ENCODE measurements around the gene THSD7B.

The THSD7B gene

DNA sequence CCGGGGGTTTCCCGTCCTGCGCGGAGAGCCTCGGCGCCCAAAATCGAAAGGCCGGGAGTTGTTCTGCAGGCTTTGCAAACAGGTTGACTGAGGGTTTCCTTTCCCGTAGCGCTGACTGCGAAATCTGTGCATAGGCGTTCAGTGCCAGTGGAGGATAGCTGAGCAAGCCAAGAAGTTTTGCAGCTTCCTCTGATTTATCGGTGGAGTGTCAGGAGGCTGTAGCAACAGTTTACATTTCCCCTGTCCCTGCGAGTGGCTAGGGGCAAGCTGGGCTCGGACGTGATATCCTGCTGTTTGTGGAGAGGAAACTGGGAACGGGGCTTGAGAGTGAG lies 694 bp downstream of the THSD7B start:
- Histone ChIP-seq H3K9ac (no peak overlapping the region), H3K27ac (no peak overlapping the region), H3K4me2 (no peak overlapping the region), H3K27me3 (no peaks in the 10 kb centered on the region), H4K20me1 (no peaks in the 10 kb centered on the region), H3K36me3 (no peaks in the 10 kb centered on the region), H3K9me3 (peaks cover 15% of the 10 kb centered on the region), H3K4me3 (no peak overlapping the region), H3K4me1 (no peaks in the 10 kb centered on the region)
- no peak for TF ChIP-seq Cebpa-rat (IDR thresholded peaks at IDR 0.05)

DNA sequence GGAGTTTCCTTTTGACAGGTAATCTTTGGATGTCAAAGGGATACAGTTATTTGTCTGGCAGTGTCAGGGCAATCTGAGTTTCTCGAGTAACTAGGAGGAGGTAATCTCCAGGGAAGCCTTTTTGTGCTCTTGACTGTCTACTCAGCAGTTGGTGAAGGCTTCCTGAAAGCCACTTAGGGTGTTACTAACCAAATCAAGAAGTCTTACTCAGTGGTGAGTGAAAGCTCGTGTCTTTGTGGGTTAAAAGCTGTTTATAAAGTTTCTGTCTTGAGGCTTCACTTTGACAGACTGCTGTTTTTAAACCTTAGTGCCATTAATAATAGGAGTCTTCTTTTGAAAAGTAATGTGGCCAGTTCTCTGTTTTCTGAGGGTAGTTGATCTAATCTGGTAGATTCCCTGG lies 1.7 kb downstream of the THSD7B start:
- no peak overlapping the region for H3K9ac ChIP-seq
- no peaks in the 10 kb centered on the region for H3K4me1 ChIP-seq
- H3K27me3 ChIP-seq: no peaks in the 10 kb centered on the region
- H3K27ac ChIP-seq: no peak overlapping the region
- H3K4me3 ChIP-seq: no peak overlapping the region
- peaks cover 15% of the 10 kb centered on the region for H3K9me3 ChIP-seq
- no peaks in the 10 kb centered on the region for H4K20me1 ChIP-seq
- no peak overlapping the region for H3K4me2 ChIP-seq
- TF ChIP-seq Cebpa-rat (IDR thresholded peaks at IDR 0.05): no peak
- H3K36me3 ChIP-seq: no peaks in the 10 kb centered on the region

DNA sequence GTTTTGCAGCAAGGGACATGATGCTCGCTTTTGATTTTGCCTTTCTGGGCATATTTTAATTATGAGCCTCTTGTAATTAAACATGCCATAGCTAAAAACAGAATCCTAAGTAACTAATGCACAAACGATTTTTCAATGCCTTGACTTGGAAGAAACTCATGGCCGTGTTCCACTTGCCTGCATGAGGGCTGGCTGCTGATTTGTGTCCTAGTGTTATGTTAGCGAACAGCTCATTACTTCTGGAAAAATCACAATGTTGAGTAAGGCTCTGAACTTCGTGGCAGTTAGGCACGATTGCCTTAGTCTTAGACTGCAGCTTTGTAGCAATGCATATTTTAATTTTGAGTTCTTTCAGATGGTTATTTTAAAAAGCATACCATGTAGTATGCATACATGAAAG lies 4.5 kb downstream of the THSD7B start:
- Histone ChIP-seq H3K36me3 (no peaks in the 10 kb centered on the region), H3K4me3 (no peak overlapping the region), H3K9me3 (peaks cover 13% of the 10 kb centered on the region), H3K4me1 (no peaks in the 10 kb centered on the region), H3K27me3 (no peaks in the 10 kb centered on the region), H4K20me1 (no peaks in the 10 kb centered on the region), H3K27ac (no peak overlapping the region), H3K4me2 (no peak overlapping the region), H3K9ac (no peak overlapping the region)
- no peak for TF ChIP-seq Cebpa-rat (IDR thresholded peaks at IDR 0.05)

DNA sequence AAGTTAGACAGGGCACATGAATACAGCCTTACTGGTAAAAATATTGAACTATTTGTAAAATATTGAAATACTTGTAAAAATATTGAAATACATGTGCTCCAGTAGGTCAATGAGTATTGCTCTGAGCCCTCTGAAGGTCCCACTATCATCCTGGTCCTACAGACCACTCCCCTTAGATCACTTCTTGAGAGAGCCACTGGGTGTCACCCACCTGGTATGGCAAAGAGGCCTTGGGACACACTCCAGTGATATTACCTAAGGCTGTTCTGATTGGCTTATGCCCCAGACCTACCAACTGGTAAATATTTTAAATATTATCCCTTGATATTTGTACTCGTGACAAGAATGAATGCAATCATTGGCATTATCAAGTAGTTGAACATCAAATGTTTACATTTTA lies 5.0 kb downstream of the THSD7B start:
- H3K36me3 ChIP-seq: no peaks in the 10 kb centered on the region
- no peak overlapping the region for H3K9ac ChIP-seq
- no peak overlapping the region for H3K4me3 ChIP-seq
- no peaks in the 10 kb centered on the region for H3K4me1 ChIP-seq
- no peaks in the 10 kb centered on the region for H4K20me1 ChIP-seq
- H3K9me3 ChIP-seq: peaks cover 8% of the 10 kb centered on the region
- H3K27me3 ChIP-seq: no peaks in the 10 kb centered on the region
- no peak overlapping the region for H3K27ac ChIP-seq
- no peak overlapping the region for H3K4me2 ChIP-seq
- TF ChIP-seq Cebpa-rat (IDR thresholded peaks at IDR 0.05): no peak

DNA sequence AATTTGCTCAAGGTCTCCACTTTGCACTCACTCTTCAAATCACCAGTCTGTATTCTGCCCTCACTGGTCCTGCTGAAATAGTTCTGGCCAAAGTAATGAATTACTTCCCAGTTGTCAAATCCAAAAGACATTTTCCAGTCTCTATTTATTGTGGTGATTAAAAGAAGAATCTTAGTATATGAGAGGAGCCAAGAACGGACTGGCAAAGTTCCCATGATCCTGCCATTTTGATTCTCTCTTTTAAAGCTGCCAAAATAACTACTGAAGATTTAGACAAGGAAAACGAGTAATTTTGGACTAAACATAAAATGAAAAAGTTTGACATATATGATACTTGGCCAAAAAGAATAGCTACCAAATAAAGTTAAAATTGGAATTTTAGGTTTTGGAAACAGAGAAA lies 12.0 kb downstream of the THSD7B start:
- TF ChIP-seq Cebpa-rat (IDR thresholded peaks at IDR 0.05): no peak
- Histone ChIP-seq H3K36me3 (no peaks in the 10 kb centered on the region), H3K4me2 (no peak overlapping the region), H3K9me3 (no peaks in the 10 kb centered on the region), H4K20me1 (no peaks in the 10 kb centered on the region), H3K27me3 (no peaks in the 10 kb centered on the region), H3K4me3 (no peak overlapping the region), H3K9ac (no peak overlapping the region), H3K4me1 (no peaks in the 10 kb centered on the region), H3K27ac (no peak overlapping the region)

DNA sequence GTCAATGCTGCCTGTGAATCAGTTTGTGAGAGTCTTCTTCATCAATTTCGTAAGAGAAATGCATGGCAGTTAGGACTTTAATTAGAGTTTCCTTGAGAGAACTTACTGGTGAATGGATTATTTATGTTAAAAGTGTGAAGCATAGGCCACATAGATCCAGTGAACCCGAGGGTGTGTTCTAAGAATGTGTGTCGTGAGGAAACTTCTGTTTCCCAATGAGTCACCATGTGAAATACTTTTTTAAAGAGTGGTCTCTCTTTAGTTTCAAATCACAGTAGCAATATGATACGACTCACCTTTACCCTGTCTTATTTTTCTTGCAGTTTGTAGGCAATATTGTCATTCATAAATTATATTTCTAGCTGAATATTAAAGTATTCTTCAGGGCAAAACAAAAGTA lies 18.5 kb downstream of the THSD7B start:
- no peak for TF ChIP-seq Cebpa-rat (IDR thresholded peaks at IDR 0.05)
- Histone ChIP-seq H4K20me1 (no peaks in the 10 kb centered on the region), H3K9ac (no peak overlapping the region)

DNA sequence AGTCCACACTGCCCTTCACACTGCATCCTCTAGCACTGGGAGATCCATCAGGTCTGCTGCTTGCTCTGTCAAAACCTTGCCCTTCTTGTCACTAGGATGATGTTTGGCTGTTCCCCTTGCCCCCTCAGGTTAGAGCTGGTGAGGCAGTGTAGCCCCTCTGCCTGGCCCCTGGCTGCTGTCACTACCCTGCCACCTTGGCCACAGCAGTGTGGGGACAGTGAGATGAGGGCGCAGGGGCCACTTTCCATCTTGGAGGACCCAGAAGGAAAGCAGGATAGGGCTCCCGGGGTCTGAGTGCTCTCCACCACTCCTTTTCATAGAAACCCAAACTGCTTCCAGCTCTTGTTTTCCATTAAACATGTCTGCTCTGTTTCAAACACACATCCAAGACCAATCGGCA lies 19.9 kb downstream of the THSD7B start:
- H3K4me3 ChIP-seq: no peak overlapping the region
- no peaks in the 10 kb centered on the region for H3K4me1 ChIP-seq
- no peak for TF ChIP-seq Cebpa-rat (IDR thresholded peaks at IDR 0.05)
- no peaks in the 10 kb centered on the region for H3K9me3 ChIP-seq
- no peak overlapping the region for H3K9ac ChIP-seq
- H3K36me3 ChIP-seq: no peaks in the 10 kb centered on the region
- H3K4me2 ChIP-seq: no peak overlapping the region
- H4K20me1 ChIP-seq: no peaks in the 10 kb centered on the region
- H3K27me3 ChIP-seq: no peaks in the 10 kb centered on the region
- no peak overlapping the region for H3K27ac ChIP-seq

More for the DNA sequence above, 18.5 kb downstream of the THSD7B start:
- Histone ChIP-seq H3K36me3 (no peaks in the 10 kb centered on the region), H3K27me3 (no peaks in the 10 kb centered on the region), H3K4me2 (no peak overlapping the region), H3K4me1 (no peaks in the 10 kb centered on the region), H3K9me3 (no peaks in the 10 kb centered on the region), H3K27ac (no peak overlapping the region), H3K4me3 (no peak overlapping the region)

DNA sequence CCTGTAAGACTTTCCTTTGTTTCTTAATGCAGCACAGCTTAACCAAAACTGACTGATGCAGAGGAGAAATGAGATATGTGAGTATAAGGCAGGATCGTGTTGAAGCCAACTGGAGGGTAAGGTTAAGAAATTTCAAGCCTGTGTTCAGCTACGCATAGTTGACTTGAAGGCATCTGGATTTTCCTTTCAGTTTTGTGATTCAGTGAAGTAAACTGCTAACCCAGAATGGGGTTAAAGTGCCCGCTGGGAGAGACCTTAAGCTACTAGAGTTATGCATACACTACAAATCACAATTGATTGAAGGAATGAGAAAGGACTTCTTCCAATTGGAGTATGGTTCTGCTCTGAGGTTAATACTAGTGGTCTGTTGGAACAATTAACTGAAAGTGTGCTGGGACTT lies 22.6 kb downstream of the THSD7B start:
- Histone ChIP-seq H3K27ac (no peak overlapping the region), H3K4me2 (no peak overlapping the region), H3K4me3 (no peak overlapping the region), H3K9me3 (no peaks in the 10 kb centered on the region), H4K20me1 (no peaks in the 10 kb centered on the region), H3K36me3 (no peaks in the 10 kb centered on the region), H3K27me3 (no peaks in the 10 kb centered on the region), H3K9ac (no peak overlapping the region), H3K4me1 (no peaks in the 10 kb centered on the region)
- TF ChIP-seq Cebpa-rat (IDR thresholded peaks at IDR 0.05): no peak

DNA sequence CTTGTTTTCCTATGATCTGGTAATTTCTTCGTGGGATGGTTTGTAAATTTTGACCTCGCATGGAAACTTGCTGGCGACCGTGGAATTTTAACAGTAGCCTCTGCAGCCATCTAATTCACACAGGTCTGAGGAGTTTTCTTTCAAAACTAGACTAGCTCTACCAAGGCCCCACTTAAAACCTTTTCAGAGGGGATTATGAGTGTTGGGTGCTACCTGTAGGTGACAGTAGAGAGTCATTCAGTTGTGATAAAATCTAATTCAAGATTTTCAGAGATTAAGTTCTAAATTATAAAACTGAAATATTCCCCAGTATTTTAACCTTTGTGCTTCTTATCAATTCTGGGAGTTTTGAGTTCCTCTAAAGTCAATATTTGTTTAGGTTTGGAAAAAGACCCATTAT lies 31.0 kb downstream of the THSD7B start:
- H3K27ac ChIP-seq: no peak overlapping the region
- no peaks in the 10 kb centered on the region for H3K27me3 ChIP-seq
- H3K9me3 ChIP-seq: no peaks in the 10 kb centered on the region
- no peaks in the 10 kb centered on the region for H3K4me1 ChIP-seq
- no peak overlapping the region for H3K9ac ChIP-seq
- no peak for TF ChIP-seq Cebpa-rat (IDR thresholded peaks at IDR 0.05)
- H3K36me3 ChIP-seq: no peaks in the 10 kb centered on the region
- H3K4me2 ChIP-seq: no peak overlapping the region
- no peak overlapping the region for H3K4me3 ChIP-seq
- no peaks in the 10 kb centered on the region for H4K20me1 ChIP-seq

DNA sequence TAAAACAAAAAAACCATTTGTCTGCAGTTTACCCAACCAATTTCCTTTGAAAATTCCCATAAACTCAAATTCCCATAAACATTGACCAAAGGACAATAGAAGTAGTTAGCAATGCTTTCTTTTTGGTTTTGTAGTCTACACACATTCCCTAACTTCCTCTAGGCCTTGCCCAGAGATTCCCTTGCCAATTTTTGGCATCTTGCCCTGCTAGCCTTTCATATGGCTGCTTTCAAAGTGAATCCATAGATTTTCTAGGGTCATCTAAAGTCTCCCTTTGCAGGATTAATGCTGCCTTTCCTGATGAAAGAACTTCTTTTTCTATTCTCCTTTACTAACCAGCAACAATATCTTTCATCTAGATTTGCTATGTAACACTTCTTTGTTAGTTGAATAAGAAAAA lies 33.4 kb downstream of the THSD7B start:
- H3K4me3 ChIP-seq: no peak overlapping the region
- H3K27ac ChIP-seq: no peak overlapping the region
- no peak overlapping the region for H3K9ac ChIP-seq
- H3K9me3 ChIP-seq: no peaks in the 10 kb centered on the region
- H4K20me1 ChIP-seq: no peaks in the 10 kb centered on the region
- no peak for TF ChIP-seq Cebpa-rat (IDR thresholded peaks at IDR 0.05)
- no peak overlapping the region for H3K4me2 ChIP-seq
- no peaks in the 10 kb centered on the region for H3K27me3 ChIP-seq
- no peaks in the 10 kb centered on the region for H3K4me1 ChIP-seq
- H3K36me3 ChIP-seq: no peaks in the 10 kb centered on the region

DNA sequence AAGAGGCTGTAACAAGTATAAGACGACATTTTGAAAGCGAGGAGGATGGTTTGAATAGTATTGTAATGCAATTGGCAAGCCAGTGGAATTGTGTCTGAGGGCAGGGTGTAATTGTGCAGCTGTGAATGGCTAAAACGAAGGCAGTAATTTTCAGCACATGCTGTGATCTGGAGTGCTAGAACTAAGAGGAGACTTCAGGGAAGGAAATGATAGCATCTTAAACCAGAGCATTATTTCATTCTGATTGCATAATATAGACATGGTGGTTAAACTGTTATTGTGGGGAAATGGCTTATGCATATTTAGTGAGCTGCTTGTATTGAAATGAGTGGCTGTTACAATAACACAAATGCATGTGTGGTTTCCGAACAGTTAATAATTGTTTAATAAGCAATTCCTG lies 36.3 kb downstream of the THSD7B start:
- Histone ChIP-seq H3K27ac (no peak overlapping the region), H3K4me1 (no peaks in the 10 kb centered on the region), H3K4me3 (no peak overlapping the region), H4K20me1 (no peaks in the 10 kb centered on the region), H3K4me2 (no peak overlapping the region), H3K36me3 (no peaks in the 10 kb centered on the region), H3K9ac (no peak overlapping the region), H3K27me3 (no peaks in the 10 kb centered on the region), H3K9me3 (peaks cover 6% of the 10 kb centered on the region; the same call in 1 of the 2 replicates)
- no peak for TF ChIP-seq Cebpa-rat (IDR thresholded peaks at IDR 0.05)
